GM12878 (cell line): Measurements from ENCODE around the gene SLC50A1. TPM values are rescaled to one million over a fixed set of nuclear protein-coding genes. Genes with fewer than 3 reads are reported as not detected.
A peak's percentile ranks its signal among the peaks of the same experiment; 100 is the strongest.

Source experiments
- BCL11A ChIP-seq: IDR thresholded peaks from 2 replicates; pipeline ENCODE4 v1.6.1; 2011; ENCODE audit warnings: low read depth, low read length
- CBX3 ChIP-seq: fragments of 200-600 bp; sonication (generic); IDR thresholded peaks from 2 replicates; pipeline ENCODE4 v1.6.1; 2016; ENCODE audit warnings: low read depth, borderline replicate concordance
- EP300 ChIP-seq, 2 experiments: fragments of 150-350 bp in 1 of 2; IDR thresholded peaks; 2 replicates each; pipeline ENCODE4 v1.6.1; 2011 to 2012; ENCODE audit warnings: low read depth in 2 of 2, low read length in 2 of 2, borderline replicate concordance in 1 of 2, improper control_type of control experiment in 1 of 2, inconsistent platforms in 1 of 2; ENCODE audit not compliant: control insufficient read depth in 1 of 2
- GATAD2B ChIP-seq: fragments of 450-650 bp; conservative IDR thresholded peaks from 2 replicates; pipeline ENCODE4 v1.6.1; 2017; ENCODE audit warnings: low read depth, mild to moderate bottlenecking, moderate library complexity
- IRF4 ChIP-seq: IDR thresholded peaks from 2 replicates; pipeline ENCODE4 v1.6.1; 2011; ENCODE audit warnings: low read depth, low read length
- KDM1A ChIP-seq: fragments of 200-600 bp; sonication (generic); IDR thresholded peaks from 2 replicates; pipeline ENCODE4 v1.6.1; 2016; ENCODE audit warnings: borderline replicate concordance
- MTA2 ChIP-seq: fragments of 450-650 bp; IDR thresholded peaks from 2 replicates; pipeline ENCODE4 v1.6.1; 2016; ENCODE audit warnings: low read depth, mild to moderate bottlenecking, moderate library complexity
- RAD21 ChIP-seq: IDR thresholded peaks from 2 replicates; pipeline ENCODE4 v1.6.1; 2011; ENCODE audit warnings: mild to moderate bottlenecking, low read depth, low read length, moderate library complexity; ENCODE audit not compliant: insufficient read depth
- SMARCA5 ChIP-seq: fragments of 450-650 bp; IDR thresholded peaks from 2 replicates; pipeline ENCODE4 v1.6.1; 2017; ENCODE audit warnings: mild to moderate bottlenecking
- SMC3 ChIP-seq: IDR thresholded peaks from 2 replicates; pipeline ENCODE4 v1.6.1; 2011; ENCODE audit warnings: low read length, improper control_type of control experiment, borderline replicate concordance
- TAF1 ChIP-seq: IDR thresholded peaks from 2 replicates; pipeline ENCODE4 v1.6.1; 2011; ENCODE audit warnings: mild to moderate bottlenecking, low read depth, low read length, borderline replicate concordance
- TCF3 ChIP-seq: IDR thresholded peaks from 2 replicates; pipeline ENCODE4 v1.6.1; 2012; ENCODE audit warnings: low read depth, mild to moderate bottlenecking, low read length, borderline replicate concordance; ENCODE audit not compliant: insufficient read depth
- WRNIP1 ChIP-seq: IDR thresholded peaks from 2 replicates; pipeline ENCODE4 v1.6.1; 2011; ENCODE audit warnings: low read depth, low read length, improper control_type of control experiment, borderline replicate concordance
- YY1 ChIP-seq: IDR thresholded peaks from 2 replicates; pipeline ENCODE4 v1.6.1; 2011; ENCODE audit warnings: low read depth, mild to moderate bottlenecking, low read length
- ZBED1 ChIP-seq: IDR thresholded peaks from 2 replicates; pipeline ENCODE4 v1.6.1; 2016; ENCODE audit warnings: borderline replicate concordance
- polyA plus RNA-seq, 11 experiments: library from polyadenylated mRNA; depleted of rRNA in 4 of 11; unstranded in 6 of 11; stranded (reverse) in 5 of 11; fragments of >200 nt; fragmentation: Nextera tagmentation in 4 of 11; fragmentation: Illumina TruSeq in 1 of 11; extraction: Ambion mirVana in 4 of 11; extraction: Trizol in 1 of 11; gene quantifications; 1 replicate in 1 of 11; 2 replicates in 10 of 11; pipeline versions ENCODE4 v1.2.1 to v1.2.3, GENCODE V29; 2011 to 2016; ENCODE audit warnings: inconsistent platforms in 2 of 11, missing spikeins in 2 of 11, low read depth in 1 of 11
- total RNA-seq, 4 experiments: library from RNA; depleted of rRNA in 3 of 4; stranded (reverse); fragments of >200 nt in 3 of 4; fragmentation: Illumina TruSeq in 1 of 4; extraction: Trizol in 1 of 4; gene quantifications; 2 replicates each; pipeline versions ENCODE4 v1.2.1 to v1.2.3, GENCODE V29; 2013 to 2021
- TF ChIP-seq, protein P1 (sequence below): fragments of 450-650 bp; IDR thresholded peaks from 2 replicates; pipeline ENCODE4 v1.6.1; 2017; ENCODE audit warnings: mild to moderate bottlenecking, moderate library complexity
- TF ChIP-seq, protein P2 (sequence below): fragments of 450-650 bp; IDR thresholded peaks from 2 replicates; pipeline ENCODE4 v1.6.1; 2016; ENCODE audit warnings: mild to moderate bottlenecking
- TF ChIP-seq, protein P3 (sequence below): fragments of 450-650 bp; IDR thresholded peaks from 2 replicates; pipeline ENCODE4 v1.6.1; 2017; ENCODE audit warnings: mild to moderate bottlenecking, low read depth, inconsistent platforms; ENCODE audit not compliant: poor library complexity, severe bottlenecking
- TF ChIP-seq, protein P4 (sequence below): fragments of 450-650 bp; IDR thresholded peaks from 2 replicates; pipeline ENCODE4 v1.6.1; 2017; ENCODE audit warnings: mild to moderate bottlenecking

Gene SLC50A1
- total and polyA plus RNA-seq, 10 of the 15 experiments (the other 5 are each of a cell fraction or from before 2014, with no cell fraction given): 32.5 to 85.6 (median 54.0) TPM

- TF ChIP-seq SMC3 (peak; percentile 79), MTA2 (peak; percentile 46), BCL11A (no peak), TCF3 (no peak), KDM1A (no peak), GATAD2B (peak; percentile 69), YY1 (peak; percentile 78), TAF1 (no peak), IRF4 (peak; percentile 52; the same call in 1 of the 2 replicates), WRNIP1 (no peak), EP300 (IDR thresholded peaks at IDR 0.05; ENCODE audit: borderline replicate concordance in 1 of 2, control insufficient read depth in 1 of 2, low read depth in 2 of 2, low read length in 2 of 2) (no peak), SMARCA5 (peak; percentile 77; the same call in 1 of the 2 replicates), ZBED1 (no peak), RAD21 (peak; percentile 52), CBX3 (no peak)
- TF ChIP-seq, protein P1, sequence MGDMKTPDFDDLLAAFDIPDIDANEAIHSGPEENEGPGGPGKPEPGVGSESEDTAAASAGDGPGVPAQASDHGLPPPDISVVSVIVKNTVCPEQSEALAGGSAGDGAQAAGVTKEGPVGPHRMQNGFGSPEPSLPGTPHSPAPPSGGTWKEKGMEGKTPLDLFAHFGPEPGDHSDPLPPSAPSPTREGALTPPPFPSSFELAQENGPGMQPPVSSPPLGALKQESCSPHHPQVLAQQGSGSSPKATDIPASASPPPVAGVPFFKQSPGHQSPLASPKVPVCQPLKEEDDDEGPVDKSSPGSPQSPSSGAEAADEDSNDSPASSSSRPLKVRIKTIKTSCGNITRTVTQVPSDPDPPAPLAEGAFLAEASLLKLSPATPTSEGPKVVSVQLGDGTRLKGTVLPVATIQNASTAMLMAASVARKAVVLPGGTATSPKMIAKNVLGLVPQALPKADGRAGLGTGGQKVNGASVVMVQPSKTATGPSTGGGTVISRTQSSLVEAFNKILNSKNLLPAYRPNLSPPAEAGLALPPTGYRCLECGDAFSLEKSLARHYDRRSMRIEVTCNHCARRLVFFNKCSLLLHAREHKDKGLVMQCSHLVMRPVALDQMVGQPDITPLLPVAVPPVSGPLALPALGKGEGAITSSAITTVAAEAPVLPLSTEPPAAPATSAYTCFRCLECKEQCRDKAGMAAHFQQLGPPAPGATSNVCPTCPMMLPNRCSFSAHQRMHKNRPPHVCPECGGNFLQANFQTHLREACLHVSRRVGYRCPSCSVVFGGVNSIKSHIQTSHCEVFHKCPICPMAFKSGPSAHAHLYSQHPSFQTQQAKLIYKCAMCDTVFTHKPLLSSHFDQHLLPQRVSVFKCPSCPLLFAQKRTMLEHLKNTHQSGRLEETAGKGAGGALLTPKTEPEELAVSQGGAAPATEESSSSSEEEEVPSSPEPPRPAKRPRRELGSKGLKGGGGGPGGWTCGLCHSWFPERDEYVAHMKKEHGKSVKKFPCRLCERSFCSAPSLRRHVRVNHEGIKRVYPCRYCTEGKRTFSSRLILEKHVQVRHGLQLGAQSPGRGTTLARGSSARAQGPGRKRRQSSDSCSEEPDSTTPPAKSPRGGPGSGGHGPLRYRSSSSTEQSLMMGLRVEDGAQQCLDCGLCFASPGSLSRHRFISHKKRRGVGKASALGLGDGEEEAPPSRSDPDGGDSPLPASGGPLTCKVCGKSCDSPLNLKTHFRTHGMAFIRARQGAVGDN: 0 out of 2 replicates have a peak, but pooled peaks have one; percentile 12
- TF ChIP-seq, protein P2, sequence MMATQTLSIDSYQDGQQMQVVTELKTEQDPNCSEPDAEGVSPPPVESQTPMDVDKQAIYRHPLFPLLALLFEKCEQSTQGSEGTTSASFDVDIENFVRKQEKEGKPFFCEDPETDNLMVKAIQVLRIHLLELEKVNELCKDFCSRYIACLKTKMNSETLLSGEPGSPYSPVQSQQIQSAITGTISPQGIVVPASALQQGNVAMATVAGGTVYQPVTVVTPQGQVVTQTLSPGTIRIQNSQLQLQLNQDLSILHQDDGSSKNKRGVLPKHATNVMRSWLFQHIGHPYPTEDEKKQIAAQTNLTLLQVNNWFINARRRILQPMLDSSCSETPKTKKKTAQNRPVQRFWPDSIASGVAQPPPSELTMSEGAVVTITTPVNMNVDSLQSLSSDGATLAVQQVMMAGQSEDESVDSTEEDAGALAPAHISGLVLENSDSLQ: no peak
- TF ChIP-seq, protein P3, sequence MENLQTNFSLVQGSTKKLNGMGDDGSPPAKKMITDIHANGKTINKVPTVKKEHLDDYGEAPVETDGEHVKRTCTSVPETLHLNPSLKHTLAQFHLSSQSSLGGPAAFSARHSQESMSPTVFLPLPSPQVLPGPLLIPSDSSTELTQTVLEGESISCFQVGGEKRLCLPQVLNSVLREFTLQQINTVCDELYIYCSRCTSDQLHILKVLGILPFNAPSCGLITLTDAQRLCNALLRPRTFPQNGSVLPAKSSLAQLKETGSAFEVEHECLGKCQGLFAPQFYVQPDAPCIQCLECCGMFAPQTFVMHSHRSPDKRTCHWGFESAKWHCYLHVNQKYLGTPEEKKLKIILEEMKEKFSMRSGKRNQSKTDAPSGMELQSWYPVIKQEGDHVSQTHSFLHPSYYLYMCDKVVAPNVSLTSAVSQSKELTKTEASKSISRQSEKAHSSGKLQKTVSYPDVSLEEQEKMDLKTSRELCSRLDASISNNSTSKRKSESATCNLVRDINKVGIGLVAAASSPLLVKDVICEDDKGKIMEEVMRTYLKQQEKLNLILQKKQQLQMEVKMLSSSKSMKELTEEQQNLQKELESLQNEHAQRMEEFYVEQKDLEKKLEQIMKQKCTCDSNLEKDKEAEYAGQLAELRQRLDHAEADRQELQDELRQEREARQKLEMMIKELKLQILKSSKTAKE: no peak
- TF ChIP-seq, protein P4, sequence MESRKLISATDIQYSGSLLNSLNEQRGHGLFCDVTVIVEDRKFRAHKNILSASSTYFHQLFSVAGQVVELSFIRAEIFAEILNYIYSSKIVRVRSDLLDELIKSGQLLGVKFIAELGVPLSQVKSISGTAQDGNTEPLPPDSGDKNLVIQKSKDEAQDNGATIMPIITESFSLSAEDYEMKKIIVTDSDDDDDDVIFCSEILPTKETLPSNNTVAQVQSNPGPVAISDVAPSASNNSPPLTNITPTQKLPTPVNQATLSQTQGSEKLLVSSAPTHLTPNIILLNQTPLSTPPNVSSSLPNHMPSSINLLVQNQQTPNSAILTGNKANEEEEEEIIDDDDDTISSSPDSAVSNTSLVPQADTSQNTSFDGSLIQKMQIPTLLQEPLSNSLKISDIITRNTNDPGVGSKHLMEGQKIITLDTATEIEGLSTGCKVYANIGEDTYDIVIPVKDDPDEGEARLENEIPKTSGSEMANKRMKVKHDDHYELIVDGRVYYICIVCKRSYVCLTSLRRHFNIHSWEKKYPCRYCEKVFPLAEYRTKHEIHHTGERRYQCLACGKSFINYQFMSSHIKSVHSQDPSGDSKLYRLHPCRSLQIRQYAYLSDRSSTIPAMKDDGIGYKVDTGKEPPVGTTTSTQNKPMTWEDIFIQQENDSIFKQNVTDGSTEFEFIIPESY: no peak
- TF ChIP-seq, all 136 proteins: peak for 12
Measured at GRCh38 chr1:155176544-155177071, 41.0 kb downstream of the SLC50A1 start (continued).
